ENCODE results near the gene BANK1.

BANK1 gene

GRCh38 chr4:102037566-102037965, 247.0 kb downstream of the BANK1 start:
- no peak for DNase-seq

DNA sequence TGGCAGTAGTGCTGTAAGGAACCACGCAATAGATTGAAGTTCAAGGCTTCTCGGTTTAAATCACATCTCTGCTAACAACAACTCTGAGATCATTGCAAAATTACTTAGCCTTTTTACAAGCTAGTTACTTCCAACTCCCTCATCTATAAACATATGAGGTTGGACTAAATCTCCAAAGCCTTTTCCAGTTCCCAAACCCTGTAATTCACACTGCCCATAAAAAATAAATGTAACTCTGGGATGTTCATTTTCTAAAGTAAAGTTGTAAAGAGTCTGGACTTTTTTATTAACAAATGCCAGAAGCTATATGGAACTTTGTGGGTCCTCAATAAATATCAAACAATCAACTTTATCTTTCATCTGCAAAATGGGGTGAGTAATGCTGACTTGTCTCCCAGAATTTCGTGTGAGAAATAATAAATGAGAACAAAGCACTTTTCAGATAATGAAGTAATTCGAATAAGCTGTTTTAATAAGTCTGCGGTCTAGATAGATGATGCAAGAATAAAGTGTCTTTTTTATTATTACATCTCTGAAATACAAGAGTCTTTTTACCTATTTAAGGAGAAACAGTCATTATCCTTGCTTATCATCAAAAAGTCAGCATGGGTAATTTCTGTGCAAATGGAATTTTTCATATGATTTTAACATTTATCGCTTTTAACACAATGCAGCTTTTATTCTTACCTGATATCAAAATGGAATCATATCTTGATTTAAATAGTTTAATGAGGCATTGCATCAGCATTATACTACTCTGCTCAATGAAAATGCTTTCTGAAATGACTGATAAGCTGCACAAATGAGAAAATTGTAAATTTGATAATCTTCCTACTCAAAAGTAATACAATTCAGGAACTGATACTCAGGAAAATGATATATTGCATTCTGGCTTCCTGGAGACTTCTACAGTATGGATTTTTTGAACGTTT, 252.6 kb downstream of the BANK1 start:
- DNase-seq, result no peak

DNA sequence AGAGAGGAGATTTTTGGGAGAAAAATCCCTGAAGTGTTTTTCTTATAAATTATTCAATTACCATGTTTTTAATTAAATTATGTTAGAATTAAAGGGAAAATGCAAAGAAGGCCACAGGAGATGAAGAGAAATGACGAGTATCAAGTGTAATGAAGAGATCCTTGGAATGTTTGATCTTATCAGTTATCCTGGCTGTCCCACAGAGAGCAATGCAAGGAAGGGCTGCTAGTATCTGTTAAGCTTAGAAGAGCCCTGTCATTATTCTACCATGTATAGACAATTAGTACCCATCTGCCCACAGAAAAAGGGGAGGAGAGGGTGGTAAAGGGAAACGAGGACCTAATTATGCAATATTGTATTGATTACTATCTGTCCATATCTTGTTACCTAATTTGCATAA, 257.1 kb downstream of the BANK1 start:
- DNase-seq, result no peak

DNA sequence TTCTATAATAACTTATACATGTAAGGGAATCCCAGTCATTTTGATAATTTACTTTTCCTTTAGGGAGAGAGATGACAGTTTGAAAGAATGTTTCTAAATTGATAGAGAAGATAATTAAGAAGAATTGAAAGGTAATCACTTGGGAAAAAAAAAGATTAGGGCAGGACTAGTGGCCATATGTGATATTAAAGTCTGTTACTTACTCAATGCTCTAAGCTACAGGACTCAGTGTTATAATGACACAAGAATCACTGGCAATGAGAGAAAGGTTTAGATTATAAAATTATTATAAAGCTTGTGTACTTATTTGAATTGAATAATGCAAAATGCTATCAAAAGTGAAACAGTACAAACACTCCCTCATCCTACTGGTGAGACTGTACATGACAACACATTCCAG, 265.3 kb downstream of the BANK1 start:
- no peak for DNase-seq

DNA sequence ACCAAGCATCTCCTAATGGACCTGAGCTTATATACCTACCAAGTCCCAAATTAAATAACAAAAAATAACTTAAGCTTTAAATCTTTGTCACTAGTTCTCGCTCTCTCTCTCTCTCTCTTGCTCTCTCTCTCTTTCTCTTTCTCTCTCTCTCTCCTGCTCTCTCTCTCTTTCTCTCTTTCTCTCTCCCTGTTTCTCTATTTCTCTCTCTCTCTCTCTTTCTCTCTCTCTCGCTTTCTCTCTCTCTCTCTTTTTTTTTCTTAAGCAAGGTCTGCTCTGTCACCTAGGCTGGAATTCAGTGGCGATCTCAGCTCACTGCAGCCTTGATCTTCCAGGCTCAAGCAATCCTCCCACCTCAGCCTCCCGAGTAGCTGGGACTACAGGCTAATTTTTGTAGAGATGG, 266.6 kb downstream of the BANK1 start:
- DNase-seq, result no peak

- no peak for DNase-seq
These were observed 270.6 kb downstream of the BANK1 start for GRCh38 chr4:102061133-102061532.

- DNase-seq, result no peak
These were observed 274.4 kb downstream of the BANK1 start for GRCh38 chr4:102064747-102065442.

- no peak for DNase-seq
These were observed 286.1 kb downstream of the BANK1 start for GRCh38 chr4:102076622-102077021.

DNA sequence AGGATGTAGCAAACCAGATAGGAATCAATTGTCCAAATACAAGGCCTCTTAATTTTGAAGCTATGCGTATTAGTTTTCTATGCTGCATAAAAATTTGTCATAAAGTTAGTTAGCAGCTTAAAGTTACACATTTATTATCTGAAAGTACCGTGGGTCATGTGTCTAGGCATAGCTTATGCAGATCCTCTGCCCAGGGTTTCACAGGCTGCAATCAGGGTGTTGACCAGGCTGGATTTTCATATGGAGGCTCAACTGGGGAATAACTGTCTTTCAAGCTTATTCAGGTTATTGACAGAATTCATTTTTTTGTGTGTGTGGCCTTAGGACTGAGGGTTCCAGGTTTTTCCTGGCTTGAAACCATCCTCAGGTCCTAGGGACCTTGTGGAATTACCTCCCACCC, 289.7 kb downstream of the BANK1 start:
- no peak for DNase-seq

DNA sequence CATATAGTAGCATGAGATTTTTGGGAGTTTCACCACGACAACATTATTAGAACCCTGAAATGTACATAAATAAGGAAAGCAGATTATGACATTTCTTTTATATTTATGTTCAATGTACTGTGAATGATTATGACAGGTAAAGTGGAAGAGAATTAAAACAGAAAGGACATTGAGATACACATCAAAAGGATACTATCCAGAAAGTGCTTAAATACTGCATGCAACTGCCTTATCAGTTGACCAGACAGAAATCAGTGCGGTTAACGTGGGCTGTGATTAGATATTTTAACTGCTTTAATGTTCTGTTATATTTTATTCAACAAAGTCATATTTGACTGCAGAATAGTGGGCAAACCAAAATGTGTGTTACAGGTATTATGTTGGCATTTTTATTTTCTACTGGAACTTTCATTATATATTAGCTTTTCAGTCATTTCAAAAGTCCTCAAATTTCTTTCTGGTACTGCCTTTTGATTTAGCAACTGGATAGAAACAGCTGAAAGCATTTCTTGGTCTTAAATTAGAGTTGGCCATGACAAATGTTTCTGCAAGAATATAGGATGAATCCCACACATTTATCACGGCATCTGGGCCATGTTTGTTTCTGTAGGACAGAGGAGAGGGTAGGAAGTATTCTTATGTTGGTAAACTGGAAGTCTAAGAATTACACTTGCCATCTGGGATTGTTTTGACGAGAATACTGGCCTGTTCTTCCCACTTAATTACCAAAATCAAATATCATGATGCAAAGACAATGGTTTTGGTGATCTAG, 299.5 kb downstream of the BANK1 start:
- no peak for DNase-seq

- no peak for DNase-seq
These were observed 301.1 kb downstream of the BANK1 start for GRCh38 chr4:102091656-102092055.

DNA sequence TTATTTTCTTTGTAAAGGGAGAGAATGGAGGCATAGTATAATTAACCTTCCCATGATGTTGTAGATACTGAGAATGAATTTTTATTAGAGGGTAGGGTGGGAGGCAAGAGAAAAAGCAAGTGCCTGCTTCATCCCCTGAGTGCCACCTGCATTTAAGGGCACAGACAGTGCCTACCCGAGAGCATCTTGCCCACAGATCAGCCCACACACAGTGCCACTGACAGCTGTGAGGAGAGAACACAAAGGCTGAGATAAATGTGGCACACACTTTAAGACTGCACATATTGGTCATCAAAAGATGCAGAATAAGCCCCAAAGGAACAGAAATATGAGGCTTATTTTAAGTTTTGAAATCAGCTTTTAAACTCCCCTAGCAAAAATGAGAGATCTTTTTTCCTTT, 304.0 kb downstream of the BANK1 start:
- no peak for DNase-seq

- no peak for DNase-seq
These were observed 312.8 kb downstream of the BANK1 start for GRCh38 chr4:102103368-102103767.

GRCh38 chr4:102104278-102104677, 313.7 kb downstream of the BANK1 start:
- no peak for DNase-seq

GRCh38 chr4:102105983-102106382, 315.5 kb downstream of the BANK1 start:
- no peak for DNase-seq

DNA sequence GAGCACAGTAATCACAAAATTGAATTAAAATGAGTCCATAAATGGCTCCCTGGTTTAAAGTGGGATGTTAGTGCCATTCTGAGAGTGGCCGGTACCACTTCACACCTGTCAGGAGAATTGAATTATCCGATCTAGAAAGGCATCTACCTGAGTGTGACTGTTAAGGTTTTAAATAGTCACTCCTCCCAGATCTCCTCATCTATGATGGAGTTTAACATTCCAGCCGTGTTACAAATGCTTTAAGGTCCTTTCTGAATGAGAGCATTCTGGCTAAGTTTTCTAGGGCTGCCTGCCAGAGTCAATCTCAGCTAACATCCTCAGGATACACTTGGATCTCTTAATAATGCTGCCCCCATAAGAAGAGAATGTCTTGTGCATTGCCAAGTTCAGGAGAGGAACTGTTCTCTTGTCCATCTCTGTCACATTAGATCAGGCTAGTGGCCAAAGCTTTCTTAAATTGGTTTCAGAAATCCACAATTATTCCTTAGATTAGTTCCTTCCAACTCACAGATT, 323.6 kb downstream of the BANK1 start:
- DNase-seq, result no peak

DNA sequence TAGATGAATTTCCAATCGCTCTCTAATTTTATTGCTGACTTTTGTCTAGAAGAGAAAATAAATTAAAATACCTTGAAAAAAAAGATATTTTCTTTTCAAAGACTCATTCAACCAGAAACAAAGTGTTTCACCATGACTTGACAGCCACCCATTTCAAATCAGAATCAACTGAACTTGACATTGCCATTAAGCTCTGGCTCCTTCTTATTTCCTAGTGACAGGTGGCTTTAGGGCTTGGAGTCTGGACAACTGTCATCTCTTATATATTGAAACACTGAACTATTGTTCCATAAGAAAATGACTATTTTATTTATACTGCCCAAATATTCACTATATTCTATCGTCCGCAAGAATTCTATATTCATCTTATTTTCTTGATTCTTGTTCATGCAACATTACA, 325.6 kb downstream of the BANK1 start:
- DNase-seq, result no peak

GRCh38 chr4:102120846-102121245, 330.3 kb downstream of the BANK1 start:
- no peak for DNase-seq
